Progenitor cell of endocrine pancreas (in vitro differentiated cells): ENCODE data around the gene HPD. TPM values are rescaled to one million over a fixed set of nuclear protein-coding genes. Genes with fewer than 3 reads are reported as not detected.

Source experiments
- DNase-seq: peaks from one replicate; pipeline ENCODE4 v3.0.0; 2021; ENCODE audit warnings: low spot score; ENCODE audit not compliant: unreplicated experiment
- H3K27ac Mint-ChIP-seq: 2 replicates; pipeline ENCODE4 v1.8.0; 2021; ENCODE audit warnings: mild to moderate bottlenecking, moderate library complexity, mixed read lengths
- H3K27me3 Mint-ChIP-seq: 2 replicates; pipeline ENCODE4 v1.8.0; 2021; ENCODE audit warnings: mixed read lengths
- H3K36me3 Mint-ChIP-seq: 2 replicates; pipeline ENCODE4 v1.8.0; 2022; ENCODE audit warnings: mixed read lengths; ENCODE audit not compliant: insufficient read depth
- H3K4me1 Mint-ChIP-seq: 2 replicates; pipeline ENCODE4 v1.8.0; 2021; ENCODE audit warnings: low read depth, mixed read lengths
- H3K4me3 Mint-ChIP-seq: 2 replicates; pipeline ENCODE4 v1.8.0; 2021; ENCODE audit warnings: low read depth, mild to moderate bottlenecking, moderate library complexity, mixed read lengths
- H3K9me3 Mint-ChIP-seq: 2 replicates; pipeline ENCODE4 v1.8.0; 2021; ENCODE audit warnings: low read depth, mixed read lengths
- CTCF ChIP-seq: fragments of 200-600 bp; sonication (generic); IDR thresholded peaks from one replicate; pipeline ENCODE4 v1.5.0; 2021; ENCODE audit warnings: antibody characterized with exemption, mild to moderate bottlenecking; ENCODE audit not compliant: unreplicated experiment
- total RNA-seq: library from RNA; stranded (reverse); gene quantifications from 2 replicates; pipeline ENCODE4 v1.2.1, GENCODE V29; 2021

The HPD gene
- total RNA-seq, 1 donor from 2014 or later = not detected

DNA sequence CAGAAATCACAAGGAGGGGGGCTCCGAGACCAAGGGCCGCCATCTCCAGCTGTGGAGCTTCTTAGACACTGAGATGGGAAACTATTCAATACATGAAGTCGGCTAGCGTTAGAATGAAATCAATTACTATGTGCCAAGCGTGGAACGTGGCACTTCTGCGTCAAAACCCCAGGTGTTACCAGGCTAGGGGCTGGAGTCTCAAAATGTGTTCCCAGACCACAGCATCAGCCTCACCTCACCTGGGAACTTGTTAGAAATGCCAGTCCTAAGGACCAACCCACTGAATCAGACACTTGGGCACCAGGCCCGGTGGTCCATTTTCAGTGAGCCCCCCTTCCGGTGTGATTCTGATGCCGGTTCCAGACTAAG lies 59.9 kb downstream of the HPD start:
- DNase-seq = no peak
- Mint-ChIP-seq H3K9me3 (no peaks in the 10 kb centered on the region), H3K4me3 (peak overlapping the region; percentile 77), H3K4me1 (peaks cover 33% of the 10 kb centered on the region), H3K27me3 (no peaks in the 10 kb centered on the region), H3K27ac (peak overlapping the region; percentile 94), H3K36me3 (peaks cover 18% of the 10 kb centered on the region)
- no peak for TF ChIP-seq CTCF

GRCh38 chr12:121797937-121798786 lies 60.5 kb downstream of the HPD start:
- DNase-seq = no peak
- peaks cover 18% of the 10 kb centered on the region for H3K36me3 Mint-ChIP-seq

GRCh38 chr12:121796855-121797751 lies 61.6 kb downstream of the HPD start:
- peak; percentile 36 for TF ChIP-seq CTCF
- Mint-ChIP-seq H3K36me3 (peaks cover 18% of the 10 kb centered on the region), H3K27ac (peak overlapping the region; percentile 96), H3K4me3 (peak overlapping the region; percentile 56), H3K4me1 (peaks cover 35% of the 10 kb centered on the region), H3K9me3 (no peaks in the 10 kb centered on the region), H3K27me3 (peaks cover 2% of the 10 kb centered on the region)
- DNase-seq = peak; percentile 74

More at GRCh38 chr12:121797937-121798786, 60.5 kb downstream of the HPD start:
- Mint-ChIP-seq H3K4me3 (peak overlapping the region; percentile 77), H3K4me1 (peaks cover 33% of the 10 kb centered on the region), H3K27ac (peak overlapping the region; percentile 96), H3K9me3 (no peaks in the 10 kb centered on the region), H3K27me3 (no peaks in the 10 kb centered on the region)
- no peak for TF ChIP-seq CTCF

GRCh38 chr12:121795034-121795968 lies 63.4 kb downstream of the HPD start:
- peak; percentile 87 for DNase-seq
- peak overlapping the region; percentile 89 for H3K27ac Mint-ChIP-seq
- H3K4me3 Mint-ChIP-seq = peak overlapping the region; percentile 51
- peaks cover 35% of the 10 kb centered on the region for H3K4me1 Mint-ChIP-seq
- no peaks in the 10 kb centered on the region for H3K9me3 Mint-ChIP-seq
- H3K36me3 Mint-ChIP-seq = peaks cover 13% of the 10 kb centered on the region
- peak; percentile 88 for TF ChIP-seq CTCF
- peaks cover 5% of the 10 kb centered on the region for H3K27me3 Mint-ChIP-seq
